G401 (cell line): ENCODE results near the gene RPL11. TPM values are rescaled to one million over a fixed set of nuclear protein-coding genes. Genes with fewer than 3 reads are reported as not detected.
"Not testable (repeated sequence)": the region's sequence is repeated elsewhere in the genome, so short reads cannot be mapped to it uniquely, and the experiment has no call there.

ENCODE experiments used
- DNase-seq: peaks from one replicate; pipeline ENCODE4 v3.0.0-alpha.2; 2015; ENCODE audit warnings: low spot score
- in situ Hi-C: cut with HindIII; loops from 2 replicates; pipeline ENCODE4 v1.10.0; 2016; ENCODE audit warnings: low sequenced_read_pairs, mixed read lengths
- total RNA-seq: library from RNA; depleted of rRNA; stranded (reverse); fragments of >200 nt; shearing (Covaris generic); gene quantifications from 2 replicates; pipeline ENCODE4 v1.2.3, GENCODE V29; 2014

The RPL11 gene
- total RNA-seq, 1 experiment from 2014 or later, result 873 TPM

DNA sequence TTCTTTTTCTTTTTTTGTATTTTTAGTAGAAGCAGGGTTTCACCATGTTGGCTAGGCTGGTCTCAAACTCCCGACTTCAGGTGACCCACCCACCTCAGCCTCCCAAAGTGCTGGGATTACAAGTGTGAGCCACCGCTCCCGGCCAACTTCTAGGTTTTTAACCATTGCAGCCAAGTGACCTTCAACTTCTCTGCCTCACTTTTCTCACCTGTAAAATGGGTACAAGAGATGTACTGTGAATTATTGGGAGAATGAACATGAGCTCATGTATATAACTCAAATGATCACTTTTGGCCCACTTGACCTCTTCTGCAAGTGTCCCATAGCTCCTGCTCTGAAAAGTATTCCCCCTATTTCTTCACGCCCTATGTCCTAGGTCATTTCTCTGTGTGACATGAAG is 11.8 kb upstream of the RPL11 start:
- in situ Hi-C loops, result no loop called here
- DNase-seq, result no peak

- DNase-seq, result no peak
- in situ Hi-C loops, result no loop called here
Observed at GRCh38 chr1:23682946-23683345, 8.7 kb upstream of the RPL11 start.

GRCh38 chr1:23684415-23684814 is 7.2 kb upstream of the RPL11 start:
- in situ Hi-C loops, result no loop called here
- DNase-seq, result no peak

DNA sequence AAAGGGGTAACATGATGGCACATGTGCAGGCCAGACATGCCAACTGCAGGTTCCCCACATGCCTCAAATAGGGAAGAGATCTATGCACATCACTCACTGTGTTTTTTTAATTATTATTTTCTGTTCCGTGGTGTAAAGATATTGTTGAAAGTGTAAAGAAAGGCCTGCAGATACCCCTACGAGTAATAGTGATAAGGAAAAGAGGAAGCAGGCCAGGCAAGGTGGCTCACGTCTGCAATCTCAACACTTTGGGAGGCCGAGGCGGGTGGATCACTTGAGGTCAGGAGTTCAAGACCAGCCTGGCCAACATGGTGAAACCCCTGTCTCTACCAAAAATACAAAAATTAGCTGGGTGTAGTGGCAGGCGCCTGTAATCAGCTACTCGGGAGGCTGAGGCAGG is 6.4 kb upstream of the RPL11 start:
- DNase-seq, in situ Hi-C loops: not testable (repeated sequence)

DNA sequence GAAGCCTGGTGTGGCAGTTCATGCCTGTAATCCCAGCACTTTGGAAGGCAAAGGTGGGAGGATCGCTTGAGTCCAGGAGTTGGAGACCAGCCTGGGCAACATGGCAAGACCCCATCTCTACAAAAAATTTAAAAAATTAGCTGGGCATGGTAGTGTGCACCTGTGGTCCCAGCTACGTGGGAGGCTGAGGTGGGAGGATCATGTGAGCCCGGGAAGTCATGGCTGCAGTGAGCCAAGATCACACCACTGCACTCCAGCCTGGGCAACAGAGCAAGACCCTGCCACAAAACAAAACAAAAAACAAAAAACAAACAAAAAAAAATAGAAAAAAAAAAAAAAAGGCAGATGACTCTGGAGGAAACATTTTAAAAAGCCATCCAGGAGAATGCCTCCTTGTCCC is 3.9 kb upstream of the RPL11 start:
- DNase-seq, in situ Hi-C loops: not testable (repeated sequence)

DNA sequence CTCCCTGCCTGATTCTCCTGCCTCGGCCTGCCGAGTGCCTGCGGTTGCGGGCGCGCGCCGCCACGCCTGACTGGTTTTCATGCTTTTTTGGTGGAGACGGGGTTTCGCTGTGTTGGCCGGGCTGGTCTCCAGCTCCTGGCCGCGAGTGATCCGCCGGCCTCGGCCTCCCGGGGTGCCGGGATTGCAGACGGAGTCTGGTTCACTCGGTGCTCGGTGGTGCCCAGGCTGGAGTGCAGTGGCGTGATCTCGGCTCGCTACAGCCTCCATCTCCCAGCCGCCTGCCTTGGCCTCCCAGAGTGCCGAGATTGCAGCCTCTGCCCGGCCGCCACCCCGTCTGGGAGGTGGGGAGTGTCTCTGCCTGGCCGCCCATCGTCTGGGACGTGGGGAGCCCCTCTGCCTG is 3.3 kb upstream of the RPL11 start:
- DNase-seq, in situ Hi-C loops: not testable (repeated sequence)

DNA sequence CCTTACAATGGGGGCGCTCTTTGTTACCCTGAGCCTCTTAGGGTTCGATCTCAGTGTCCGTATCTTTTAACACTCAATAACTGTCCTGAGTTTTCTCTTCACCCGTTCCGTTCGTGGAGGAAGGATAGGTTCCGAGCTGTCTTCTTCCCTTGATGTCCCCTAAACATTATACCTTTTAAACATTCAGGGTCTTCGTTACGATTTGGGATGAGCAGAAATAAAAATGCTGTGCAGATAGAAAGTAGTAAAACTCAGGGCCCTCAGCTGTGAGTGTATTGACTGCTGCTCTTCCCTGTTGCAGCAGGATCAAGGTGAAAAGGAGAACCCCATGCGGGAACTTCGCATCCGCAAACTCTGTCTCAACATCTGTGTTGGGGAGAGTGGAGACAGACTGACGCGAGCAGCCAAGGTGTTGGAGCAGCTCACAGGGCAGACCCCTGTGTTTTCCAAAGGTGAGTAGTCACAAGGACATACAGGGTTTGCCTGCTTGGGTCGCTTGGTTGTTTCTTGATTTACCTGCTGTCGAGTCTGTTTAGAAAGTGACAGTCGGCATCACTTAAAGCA is 784 bp downstream of the RPL11 start:
- no peak for DNase-seq
- in situ Hi-C loops, result no loop called here

GRCh38 chr1:23693599-23693998 is 2.0 kb downstream of the RPL11 start:
- no peak for DNase-seq
- in situ Hi-C loops, result no loop called here

- no peak for DNase-seq
- in situ Hi-C loops, result no loop called here
Observed at GRCh38 chr1:23694371-23694770, 2.8 kb downstream of the RPL11 start.

DNA sequence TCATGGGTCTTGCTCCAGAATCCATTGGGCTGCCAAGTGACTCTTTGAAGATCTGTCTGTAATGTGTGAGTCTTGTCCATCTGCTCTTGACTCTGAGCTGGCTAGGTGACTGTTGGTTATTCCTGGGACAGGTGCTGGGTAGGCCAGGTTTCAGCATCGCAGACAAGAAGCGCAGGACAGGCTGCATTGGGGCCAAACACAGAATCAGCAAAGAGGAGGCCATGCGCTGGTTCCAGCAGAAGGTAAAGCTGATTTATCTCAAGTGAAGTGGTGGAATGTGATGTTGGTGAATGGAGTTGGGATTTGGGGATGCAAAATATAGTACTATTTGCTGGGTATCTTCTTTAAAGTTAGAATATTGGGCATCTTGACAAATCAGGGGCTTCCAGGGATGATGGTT is 4.1 kb downstream of the RPL11 start:
- in situ Hi-C loops, result no loop called here
- no peak for DNase-seq

GRCh38 chr1:23696335-23696989 is 4.9 kb downstream of the RPL11 start:
- DNase-seq, result no peak
- in situ Hi-C loops, result no loop called here

DNA sequence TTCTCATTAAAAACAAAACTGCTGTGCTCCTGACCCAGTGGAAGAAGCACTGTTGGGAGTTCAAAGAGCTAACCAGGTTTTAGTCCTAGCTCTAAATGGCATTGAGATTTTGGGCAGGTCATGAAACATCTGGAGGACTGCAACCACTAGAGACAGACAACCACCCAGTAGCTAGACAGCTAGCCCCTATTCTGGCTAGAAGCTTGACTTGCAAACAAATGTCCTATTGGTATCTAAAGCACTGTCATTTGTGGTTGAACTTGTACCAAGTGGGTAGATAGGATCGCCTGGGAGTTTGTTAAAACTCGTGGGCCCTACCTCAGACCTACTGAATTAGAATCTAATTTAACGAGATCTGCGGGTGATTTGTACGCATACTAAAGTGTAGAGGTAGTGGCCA is 6.9 kb downstream of the RPL11 start:
- no peak for DNase-seq
- in situ Hi-C loops, result no loop called here

DNA sequence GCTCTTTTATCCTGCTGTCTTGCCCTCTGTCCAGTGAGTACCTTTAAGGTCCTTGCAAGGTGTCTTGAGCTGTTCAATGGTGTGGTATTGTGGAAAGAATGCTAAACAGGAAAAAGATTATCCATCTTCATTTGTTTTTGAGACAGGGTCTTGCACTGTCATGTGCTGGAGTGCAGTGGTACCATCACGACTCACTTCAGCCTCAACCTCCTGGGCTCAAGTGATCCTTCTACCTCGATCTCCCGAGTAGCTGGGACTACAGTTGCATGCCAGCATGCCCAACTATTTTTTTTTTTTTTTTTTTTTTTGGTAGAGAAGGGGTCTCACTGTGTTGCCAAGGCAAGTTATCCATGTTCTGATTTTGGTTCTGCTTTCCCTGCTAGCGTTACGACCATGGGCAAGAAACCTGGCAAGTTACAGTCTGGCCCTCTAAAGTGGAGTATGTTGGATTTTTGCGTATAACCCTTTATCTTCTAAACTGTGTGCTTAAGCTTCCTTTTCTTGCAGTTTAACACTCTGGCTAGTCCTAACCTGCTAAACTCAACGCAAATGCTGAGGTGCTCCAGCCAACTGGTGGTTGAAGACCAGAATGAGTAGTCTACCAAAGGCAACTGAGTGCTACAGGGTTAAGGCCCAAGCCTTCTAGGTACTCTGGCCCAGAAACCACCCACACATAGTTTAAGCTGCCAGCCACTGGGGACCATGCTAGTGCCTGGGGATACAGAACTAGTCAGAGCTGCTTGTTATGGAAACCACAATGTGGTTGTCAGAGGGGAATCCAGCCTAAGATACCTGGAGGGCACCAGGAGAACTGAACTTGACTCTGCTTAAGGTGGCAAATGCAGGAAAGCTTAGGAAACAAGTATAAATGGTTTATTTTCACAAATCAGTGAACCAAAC is 7.9 kb downstream of the RPL11 start:
- in situ Hi-C loops, result no loop called here
- DNase-seq, result no peak

DNA sequence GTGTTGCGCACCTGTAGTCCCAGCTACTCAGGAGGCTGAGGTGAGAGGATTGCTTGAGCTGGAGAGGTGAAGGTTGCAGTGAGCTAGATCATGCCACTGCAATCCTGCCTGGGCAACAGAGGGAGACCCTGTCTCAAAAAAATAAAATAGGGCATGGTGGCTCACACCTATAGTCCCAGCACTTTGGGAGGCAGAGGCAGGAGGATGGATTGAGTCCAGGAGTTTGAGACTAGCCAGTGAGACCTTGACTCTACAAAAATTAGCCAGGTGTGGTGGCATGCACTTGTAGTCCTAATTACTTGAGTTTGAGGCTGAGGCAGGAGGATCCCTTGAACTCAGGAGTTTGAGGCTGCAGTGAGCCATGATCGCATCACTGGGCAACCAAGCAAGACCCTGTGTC is 9.7 kb downstream of the RPL11 start:
- in situ Hi-C loops, result no loop called here
- DNase-seq, result no peak

GRCh38 chr1:23701996-23702395 is 10.4 kb downstream of the RPL11 start:
- DNase-seq, result no peak
- in situ Hi-C loops, result no loop called here

GRCh38 chr1:23704834-23705495 is 13.4 kb downstream of the RPL11 start:
- in situ Hi-C loops, result no loop called here
- DNase-seq, result no peak

DNA sequence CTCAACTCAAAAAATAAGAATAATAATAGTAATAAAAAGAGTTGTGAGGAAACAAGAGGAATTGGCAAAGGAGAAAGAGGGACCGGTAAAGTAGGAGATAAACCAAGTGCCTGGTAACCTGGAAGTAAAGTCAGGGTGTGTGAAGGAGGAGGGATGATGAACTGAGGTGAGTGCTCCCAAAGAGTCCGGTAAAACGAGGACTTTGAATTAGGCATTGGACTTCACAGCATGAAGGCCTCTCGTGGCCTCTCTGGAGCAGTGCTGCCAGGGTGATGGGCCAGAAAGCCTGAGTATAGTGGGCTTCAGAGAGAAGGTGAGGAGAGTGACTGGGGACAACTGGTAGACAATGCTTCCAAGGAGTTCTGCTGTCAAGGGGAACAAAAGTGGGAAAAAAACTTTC is 17.6 kb downstream of the RPL11 start:
- in situ Hi-C loops, result no loop called here
- DNase-seq, result no peak

DNA sequence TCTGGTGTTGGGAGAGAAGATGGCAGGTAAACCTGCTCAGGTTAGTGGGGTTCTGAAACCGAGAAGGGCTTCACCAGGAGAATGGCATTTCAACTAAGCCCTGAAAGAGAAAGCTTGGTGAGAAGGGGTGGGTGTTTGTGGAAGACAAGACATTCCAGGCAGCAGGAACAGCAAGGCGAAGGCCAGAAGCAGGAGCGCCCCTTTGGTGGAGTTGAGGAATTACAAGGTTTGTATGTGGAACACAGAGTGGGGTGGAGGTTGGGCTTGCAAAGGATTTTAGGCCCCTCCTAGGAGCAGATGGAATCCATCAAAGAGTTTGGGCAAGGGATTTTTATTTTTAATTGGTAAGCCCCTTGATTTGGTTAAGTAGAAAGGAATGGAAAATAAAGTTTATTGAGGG is 26.9 kb downstream of the RPL11 start:
- DNase-seq, result peak; percentile 30

GRCh38 chr1:23719162-23719820 is 27.7 kb downstream of the RPL11 start:
- in situ Hi-C loops, result no loop called here
- no peak for DNase-seq

More for the DNA sequence above, 26.9 kb downstream of the RPL11 start:
- in situ Hi-C loops, result no loop called here
